HL-60 (cell line): Measurements from ENCODE around the gene FTO.

Experiments
- DNase-seq, 2 experiments: peaks; one replicate each; pipeline ENCODE4 v3.0.0-alpha.2; 2010 to 2020; ENCODE audit warnings: low read depth in 1 of 2, low spot score in 1 of 2
- H3K27ac ChIP-seq: fragments of 250-450 bp; sonication (Bioruptor Pico); replicated peaks from 2 replicates; pipeline ENCODE4 v1.5.1; 2020; ENCODE audit warnings: mild to moderate bottlenecking, moderate library complexity
- H3K27me3 ChIP-seq: fragments of 250-450 bp; sonication (Bioruptor Pico); 2 replicates; pipeline ENCODE4 v1.5.1; 2021; ENCODE audit warnings: mild to moderate bottlenecking, moderate library complexity; ENCODE audit not compliant: insufficient read depth, poor library complexity, severe bottlenecking
- H3K4me3 ChIP-seq: replicated peaks from 2 replicates; pipeline ENCODE4 v1.5.1; 2011; ENCODE audit warnings: mild to moderate bottlenecking, control low read depth, low read length; ENCODE audit not compliant: insufficient read depth
- GABPA ChIP-seq: IDR thresholded peaks from 2 replicates; pipeline ENCODE4 v1.6.1; 2012; ENCODE audit warnings: low read depth
- POLR2AphosphoS5 ChIP-seq: IDR thresholded peaks from 2 replicates; pipeline ENCODE4 v1.6.1; 2012; ENCODE audit warnings: low read depth
- SPI1 ChIP-seq: IDR thresholded peaks from 2 replicates; pipeline ENCODE4 v1.6.1; 2012; ENCODE audit warnings: low read depth, mild to moderate bottlenecking, borderline replicate concordance
- TF ChIP-seq, protein P1 (sequence below): IDR thresholded peaks from 2 replicates; pipeline ENCODE4 v1.6.1; 2012; ENCODE audit warnings: low read depth; ENCODE audit not compliant: insufficient replicate concordance
- TF ChIP-seq, protein P2 (sequence below): IDR thresholded peaks from one replicate; pipeline ENCODE4 v1.5.1; 2011; ENCODE audit warnings: low read length, control low read depth, inconsistent platforms; ENCODE audit not compliant: insufficient read depth

FTO gene

DNA sequence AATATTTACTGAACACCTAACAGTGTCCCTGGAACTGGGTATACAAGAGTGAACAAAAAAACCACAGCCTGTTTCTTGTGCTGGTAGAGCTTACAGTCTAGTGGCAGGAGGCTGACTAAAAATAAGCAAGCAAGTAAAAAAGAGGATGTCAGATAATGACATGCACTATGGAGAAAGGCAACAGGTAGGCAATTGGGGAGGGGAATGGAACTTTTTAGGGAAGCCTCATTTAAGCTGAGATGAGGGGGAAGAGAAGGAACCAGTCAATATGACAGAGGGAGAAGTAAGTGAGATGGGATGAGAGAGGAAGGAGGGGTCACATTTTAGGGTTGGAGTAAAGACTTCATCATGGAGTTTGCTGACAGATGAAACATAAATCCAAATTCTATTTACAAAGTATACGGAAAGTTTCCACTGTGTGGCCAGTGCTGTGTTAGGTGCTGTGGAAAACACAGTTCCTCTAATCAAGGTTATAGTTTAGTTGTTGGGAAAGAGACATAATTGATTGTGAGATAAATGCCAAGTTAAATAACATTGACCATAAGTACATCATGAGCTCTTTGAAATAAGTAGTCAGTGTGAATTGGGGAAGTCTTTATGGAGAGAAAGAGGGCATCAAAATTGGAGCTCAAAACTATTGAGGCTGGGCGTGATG is 251.4 kb downstream of the FTO start:
- H3K4me3 ChIP-seq: no peak overlapping the region
- TF ChIP-seq SPI1: peak; percentile 51; the same call in 1 of the 2 replicates
- TF ChIP-seq, protein P1, sequence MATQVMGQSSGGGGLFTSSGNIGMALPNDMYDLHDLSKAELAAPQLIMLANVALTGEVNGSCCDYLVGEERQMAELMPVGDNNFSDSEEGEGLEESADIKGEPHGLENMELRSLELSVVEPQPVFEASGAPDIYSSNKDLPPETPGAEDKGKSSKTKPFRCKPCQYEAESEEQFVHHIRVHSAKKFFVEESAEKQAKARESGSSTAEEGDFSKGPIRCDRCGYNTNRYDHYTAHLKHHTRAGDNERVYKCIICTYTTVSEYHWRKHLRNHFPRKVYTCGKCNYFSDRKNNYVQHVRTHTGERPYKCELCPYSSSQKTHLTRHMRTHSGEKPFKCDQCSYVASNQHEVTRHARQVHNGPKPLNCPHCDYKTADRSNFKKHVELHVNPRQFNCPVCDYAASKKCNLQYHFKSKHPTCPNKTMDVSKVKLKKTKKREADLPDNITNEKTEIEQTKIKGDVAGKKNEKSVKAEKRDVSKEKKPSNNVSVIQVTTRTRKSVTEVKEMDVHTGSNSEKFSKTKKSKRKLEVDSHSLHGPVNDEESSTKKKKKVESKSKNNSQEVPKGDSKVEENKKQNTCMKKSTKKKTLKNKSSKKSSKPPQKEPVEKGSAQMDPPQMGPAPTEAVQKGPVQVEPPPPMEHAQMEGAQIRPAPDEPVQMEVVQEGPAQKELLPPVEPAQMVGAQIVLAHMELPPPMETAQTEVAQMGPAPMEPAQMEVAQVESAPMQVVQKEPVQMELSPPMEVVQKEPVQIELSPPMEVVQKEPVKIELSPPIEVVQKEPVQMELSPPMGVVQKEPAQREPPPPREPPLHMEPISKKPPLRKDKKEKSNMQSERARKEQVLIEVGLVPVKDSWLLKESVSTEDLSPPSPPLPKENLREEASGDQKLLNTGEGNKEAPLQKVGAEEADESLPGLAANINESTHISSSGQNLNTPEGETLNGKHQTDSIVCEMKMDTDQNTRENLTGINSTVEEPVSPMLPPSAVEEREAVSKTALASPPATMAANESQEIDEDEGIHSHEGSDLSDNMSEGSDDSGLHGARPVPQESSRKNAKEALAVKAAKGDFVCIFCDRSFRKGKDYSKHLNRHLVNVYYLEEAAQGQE: no peak
- H3K27ac ChIP-seq: no peak overlapping the region
- H3K27me3 ChIP-seq: no peaks in the 10 kb centered on the region
- no peak for DNase-seq

DNA sequence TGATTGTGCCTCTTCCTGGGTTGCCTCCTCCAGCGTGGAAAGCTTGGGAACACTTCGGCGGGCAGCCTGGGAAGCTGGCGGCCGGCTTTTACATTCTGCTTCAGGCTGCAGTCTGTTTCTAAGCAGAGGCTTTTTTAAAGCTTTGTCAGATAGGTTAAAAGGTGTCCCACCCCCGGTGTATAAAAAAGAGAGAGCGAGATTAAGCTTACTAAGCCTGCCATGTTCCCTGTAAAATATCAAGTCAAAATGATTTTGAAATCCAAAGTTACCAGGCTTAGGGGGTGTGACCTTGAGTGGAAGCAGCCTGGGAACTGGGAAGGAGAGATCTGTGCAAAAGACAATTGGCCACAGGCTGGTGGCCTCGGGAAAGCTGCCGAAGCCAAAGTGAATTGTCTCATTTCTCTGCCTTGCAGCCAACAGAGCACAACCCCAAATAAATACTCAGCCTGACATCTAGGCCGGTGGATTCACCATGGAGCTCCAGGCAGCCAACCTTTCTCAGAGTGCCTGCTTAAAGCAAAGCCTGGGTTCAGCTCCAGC is 254.5 kb downstream of the FTO start:
- TF ChIP-seq, protein P2, sequence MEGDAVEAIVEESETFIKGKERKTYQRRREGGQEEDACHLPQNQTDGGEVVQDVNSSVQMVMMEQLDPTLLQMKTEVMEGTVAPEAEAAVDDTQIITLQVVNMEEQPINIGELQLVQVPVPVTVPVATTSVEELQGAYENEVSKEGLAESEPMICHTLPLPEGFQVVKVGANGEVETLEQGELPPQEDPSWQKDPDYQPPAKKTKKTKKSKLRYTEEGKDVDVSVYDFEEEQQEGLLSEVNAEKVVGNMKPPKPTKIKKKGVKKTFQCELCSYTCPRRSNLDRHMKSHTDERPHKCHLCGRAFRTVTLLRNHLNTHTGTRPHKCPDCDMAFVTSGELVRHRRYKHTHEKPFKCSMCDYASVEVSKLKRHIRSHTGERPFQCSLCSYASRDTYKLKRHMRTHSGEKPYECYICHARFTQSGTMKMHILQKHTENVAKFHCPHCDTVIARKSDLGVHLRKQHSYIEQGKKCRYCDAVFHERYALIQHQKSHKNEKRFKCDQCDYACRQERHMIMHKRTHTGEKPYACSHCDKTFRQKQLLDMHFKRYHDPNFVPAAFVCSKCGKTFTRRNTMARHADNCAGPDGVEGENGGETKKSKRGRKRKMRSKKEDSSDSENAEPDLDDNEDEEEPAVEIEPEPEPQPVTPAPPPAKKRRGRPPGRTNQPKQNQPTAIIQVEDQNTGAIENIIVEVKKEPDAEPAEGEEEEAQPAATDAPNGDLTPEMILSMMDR: no peak
- TF ChIP-seq SPI1: no peak
- no peak for TF ChIP-seq GABPA
- TF ChIP-seq POLR2AphosphoS5: no peak
- TF ChIP-seq, protein P1: no peak
- Histone ChIP-seq H3K4me3 (no peak overlapping the region), H3K27me3 (no peaks in the 10 kb centered on the region), H3K27ac (no peak overlapping the region)
- DNase-seq: no peak

DNA sequence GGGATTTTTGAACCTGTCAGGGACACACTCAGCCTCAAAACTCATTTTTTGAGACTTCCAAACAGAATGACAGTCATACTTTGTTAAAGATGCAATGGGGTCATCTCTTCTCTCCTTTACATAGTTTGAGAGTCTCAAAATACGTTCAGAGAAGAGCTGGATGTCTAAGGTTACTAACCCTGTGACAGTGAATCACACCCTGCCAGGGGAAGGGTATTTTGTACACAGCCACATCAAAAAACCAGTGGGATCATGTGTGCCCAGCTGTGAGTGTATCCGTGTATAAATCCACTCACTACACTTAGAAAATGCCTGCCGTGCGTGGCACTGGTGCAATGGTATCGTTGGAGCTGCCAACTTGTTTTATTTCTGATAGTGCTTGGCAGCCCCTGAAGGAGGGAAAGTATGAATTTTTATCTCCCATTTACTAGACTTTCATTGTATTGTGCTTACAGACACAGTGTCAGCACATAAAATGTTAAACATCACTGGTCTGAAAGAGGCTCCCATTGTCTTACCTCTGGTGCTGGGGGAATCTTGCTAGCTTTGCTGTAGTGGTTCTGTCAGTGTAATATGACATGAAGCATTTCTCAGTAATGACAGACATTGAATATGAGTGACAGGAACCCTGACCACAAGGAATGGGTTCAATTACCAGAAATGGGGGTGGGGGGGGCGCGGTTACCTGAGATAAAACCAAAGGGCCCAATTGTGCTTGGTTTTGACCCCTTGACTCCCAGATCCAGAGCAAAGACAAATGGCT is 256.3 kb downstream of the FTO start:
- Histone ChIP-seq H3K4me3 (no peak overlapping the region), H3K27ac (no peak overlapping the region), H3K27me3 (no peaks in the 10 kb centered on the region)
- no peak for DNase-seq
- TF ChIP-seq SPI1 (no peak), GABPA (no peak), POLR2AphosphoS5 (no peak)
- TF ChIP-seq, protein P1: no peak
- TF ChIP-seq, protein P2: no peak
